Measurements from ENCODE around the gene TBC1D14. TPM values are rescaled to one million over a fixed set of nuclear protein-coding genes. Genes with fewer than 3 reads are reported as not detected.
"Not testable (repeated sequence)": the region's sequence is repeated elsewhere in the genome, so short reads cannot be mapped to it uniquely, and the experiment has no call there.

Gene TBC1D14
- total RNA-seq, 6 experiments from 2014 or later = 14.1 to 34.8 (median 30.6) TPM

- TF ChIP-seq CTCF (IDR thresholded peaks at IDR 0.05) (no peak), POLR2A (IDR thresholded peaks at IDR 0.05) (no peak)
- H3K4me3 ChIP-seq = no peak overlapping the region
- H3K27ac ChIP-seq = no peak overlapping the region
- H3K4me1 ChIP-seq = peaks cover 2 to 44% (median 18%) of the 10 kb centered on the region in 4 donors
- ATAC-seq (no peak), DNase-seq (no peak)
- no peaks in the 10 kb centered on the region for H3K27me3 ChIP-seq
- intact Hi-C loops (cut with DNase I) = no loop called here
- H3K36me3 ChIP-seq = peaks cover 0 to 3% (median 0%) of the 10 kb centered on the region in 4 donors
- no peaks in the 10 kb centered on the region for H3K9me3 ChIP-seq
- 90% methylated on average over 2 of the region's 15 CpGs for WGBS (ENCODE audit: insufficient coverage, low coverage, low lambda C conversion rate, missing lambda C conversion rate)
Observed at GRCh38 chr4:6888506-6889071, 21.0 kb upstream of the TBC1D14 start.

GRCh38 chr4:6889101-6889735 is 20.4 kb upstream of the TBC1D14 start:
- H3K9me3 ChIP-seq = no peaks in the 10 kb centered on the region
- no peak for DNase-seq
- H3K4me1 ChIP-seq = peaks cover 2 to 50% (median 19%) of the 10 kb centered on the region in 4 donors
- no peaks in the 10 kb centered on the region for H3K36me3 ChIP-seq
- H3K27me3 ChIP-seq = no peaks in the 10 kb centered on the region
- 73% methylated on average over 3 of the region's 37 CpGs for WGBS (ENCODE audit: insufficient coverage, low coverage, low lambda C conversion rate, missing lambda C conversion rate)
- no peak for ATAC-seq
- H3K4me3 ChIP-seq = no peak overlapping the region
- H3K27ac ChIP-seq = no peak overlapping the region
- intact Hi-C loops (cut with DNase I) = no loop called here
- no peak for TF ChIP-seq CTCF (IDR thresholded peaks at IDR 0.05)

GRCh38 chr4:6889736-6890324 is 19.8 kb upstream of the TBC1D14 start:
- intact Hi-C loops (cut with DNase I) = no loop called here
- no peaks in the 10 kb centered on the region for H3K36me3 ChIP-seq
- no peak overlapping the region for H3K4me3 ChIP-seq
- peak overlapping the region in 1 of 3 donors; percentile 87 for H3K27ac ChIP-seq
- DNase-seq = no peak
- no peaks in the 10 kb centered on the region for H3K9me3 ChIP-seq
- ATAC-seq = no peak
- WGBS (ENCODE audit: insufficient coverage, low coverage, low lambda C conversion rate, missing lambda C conversion rate) = no CpG with 5 or more reads among the region's 15 CpGs
- TF ChIP-seq POLR2A (IDR thresholded peaks at IDR 0.05) = no peak
- TF ChIP-seq CTCF (IDR thresholded peaks at IDR 0.05) = no peak
- peaks cover 2 to 55% (median 22%) of the 10 kb centered on the region in 4 donors for H3K4me1 ChIP-seq
- H3K27me3 ChIP-seq = no peaks in the 10 kb centered on the region

GRCh38 chr4:6890358-6890757 is 19.3 kb upstream of the TBC1D14 start:
- H3K27ac ChIP-seq = peak overlapping the region in 1 of 3 donors; percentile 87
- 85% methylated on average over 1 of the region's 3 CpGs for WGBS (ENCODE audit: insufficient coverage, low coverage, low lambda C conversion rate, missing lambda C conversion rate)

GRCh38 chr4:6890971-6891370 is 18.7 kb upstream of the TBC1D14 start:
- peak overlapping the region in 2 of 3 donors; percentile 52 to 87 for H3K27ac ChIP-seq

More at GRCh38 chr4:6890358-6890757, 19.3 kb upstream of the TBC1D14 start:
- H3K4me3 ChIP-seq = no peak overlapping the region
- H3K9me3 ChIP-seq = no peaks in the 10 kb centered on the region
- no peak for TF ChIP-seq POLR2A (IDR thresholded peaks at IDR 0.05)
- no peak for TF ChIP-seq CTCF (IDR thresholded peaks at IDR 0.05)
- DNase-seq (no peak), ATAC-seq (no peak)
- no peaks in the 10 kb centered on the region for H3K27me3 ChIP-seq
- peaks cover 2 to 55% (median 22%) of the 10 kb centered on the region in 4 donors for H3K4me1 ChIP-seq
- no peaks in the 10 kb centered on the region for H3K36me3 ChIP-seq
- intact Hi-C loops (cut with DNase I) = no loop called here

More at GRCh38 chr4:6890971-6891370, 18.7 kb upstream of the TBC1D14 start:
- H3K4me3 ChIP-seq; H3K27me3 ChIP-seq; ATAC-seq; DNase-seq; intact Hi-C loops (cut with DNase I); H3K36me3 ChIP-seq; H3K9me3 ChIP-seq: not testable (repeated sequence)
- 97% methylated on average over 4 of the region's 9 CpGs for WGBS (ENCODE audit: insufficient coverage, low coverage, low lambda C conversion rate, missing lambda C conversion rate)
- H3K4me1 ChIP-seq = peaks cover 2 to 48% (median 18%) of the 10 kb centered on the region in 4 donors

Measured in right lobe of liver (tissue), 6 donors.